ENCODE results near the gene ADPRH. TPM values are rescaled to one million over a fixed set of nuclear protein-coding genes. Genes with fewer than 3 reads are reported as not detected.

The ADPRH gene
- polyA plus RNA-seq, 1 experiment, result 0.36 TPM

DNA sequence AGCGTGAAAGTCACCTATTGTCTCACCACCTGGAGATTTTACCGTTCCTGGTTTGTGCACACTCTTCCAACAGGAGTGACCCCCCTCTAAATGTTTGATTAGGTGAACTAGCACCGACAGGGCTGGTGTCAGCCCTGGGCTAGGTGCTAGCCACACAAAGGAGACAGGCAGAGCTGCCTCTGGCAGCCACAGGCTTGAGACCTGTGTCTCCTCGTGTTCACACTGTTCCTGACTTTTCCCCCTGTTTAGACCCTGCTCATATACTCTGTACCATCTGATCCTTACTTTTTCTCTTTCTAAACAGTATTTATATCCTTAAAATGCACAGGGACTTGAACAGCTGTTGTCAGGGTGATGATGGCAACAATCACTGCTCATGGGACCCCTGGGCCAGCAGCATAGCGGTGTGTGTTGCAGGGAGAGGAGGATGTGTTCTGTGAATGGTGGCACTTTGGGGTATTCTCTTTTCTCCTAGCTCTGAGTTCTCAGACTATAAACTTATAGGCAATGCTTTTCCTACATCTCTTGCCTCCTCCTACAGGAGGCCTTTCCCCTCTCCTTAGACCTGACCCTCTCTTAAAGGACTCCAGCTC is 25.4 kb upstream of the ADPRH start:
- H3K27ac ChIP-seq (ENCODE audit: low read depth, low read length), result no peak overlapping the region
- TF ChIP-seq, protein P1, sequence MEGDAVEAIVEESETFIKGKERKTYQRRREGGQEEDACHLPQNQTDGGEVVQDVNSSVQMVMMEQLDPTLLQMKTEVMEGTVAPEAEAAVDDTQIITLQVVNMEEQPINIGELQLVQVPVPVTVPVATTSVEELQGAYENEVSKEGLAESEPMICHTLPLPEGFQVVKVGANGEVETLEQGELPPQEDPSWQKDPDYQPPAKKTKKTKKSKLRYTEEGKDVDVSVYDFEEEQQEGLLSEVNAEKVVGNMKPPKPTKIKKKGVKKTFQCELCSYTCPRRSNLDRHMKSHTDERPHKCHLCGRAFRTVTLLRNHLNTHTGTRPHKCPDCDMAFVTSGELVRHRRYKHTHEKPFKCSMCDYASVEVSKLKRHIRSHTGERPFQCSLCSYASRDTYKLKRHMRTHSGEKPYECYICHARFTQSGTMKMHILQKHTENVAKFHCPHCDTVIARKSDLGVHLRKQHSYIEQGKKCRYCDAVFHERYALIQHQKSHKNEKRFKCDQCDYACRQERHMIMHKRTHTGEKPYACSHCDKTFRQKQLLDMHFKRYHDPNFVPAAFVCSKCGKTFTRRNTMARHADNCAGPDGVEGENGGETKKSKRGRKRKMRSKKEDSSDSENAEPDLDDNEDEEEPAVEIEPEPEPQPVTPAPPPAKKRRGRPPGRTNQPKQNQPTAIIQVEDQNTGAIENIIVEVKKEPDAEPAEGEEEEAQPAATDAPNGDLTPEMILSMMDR (IDR thresholded peaks at IDR 0.05; ENCODE audit: low read depth, low read length), result no peak
- ChIA-PET CTCF (no interaction called here), POLR2A (no interaction called here)
- H3K4me3 ChIP-seq (ENCODE audit: low read depth, low read length), result no peak overlapping the region
- H3K9me3 ChIP-seq (ENCODE audit: control insufficient read depth, insufficient read depth, low read length), result no peaks in the 10 kb centered on the region
- DNase-seq (ENCODE audit: low read depth, low spot score), result no peak
- H3K27me3 ChIP-seq (ENCODE audit: control insufficient read depth, insufficient read depth, low read length), result peaks cover 11% of the 10 kb centered on the region

DNA sequence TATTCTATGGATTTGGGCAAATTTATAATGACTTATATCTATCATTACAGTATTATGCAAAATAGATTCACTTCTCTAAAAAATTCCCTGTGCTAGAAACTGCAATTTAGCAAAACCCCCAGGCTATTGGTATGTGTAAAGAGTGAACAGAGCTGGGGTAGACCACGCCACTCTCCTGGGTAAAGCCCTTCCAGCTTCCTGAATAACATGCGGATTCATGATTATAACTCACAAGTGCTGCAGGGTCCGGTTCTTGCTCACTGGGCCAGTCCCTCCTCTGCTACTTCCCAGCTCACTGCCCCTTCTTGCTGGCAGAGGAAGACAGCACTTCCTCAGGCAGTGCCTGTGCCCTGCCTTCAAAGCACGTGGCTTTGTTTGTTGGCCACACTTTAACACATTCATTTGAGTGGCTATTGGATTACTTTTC is 24.0 kb upstream of the ADPRH start:
- POLR2A ChIA-PET, result no interaction called here
- no peak overlapping the region for H3K27ac ChIP-seq (ENCODE audit: low read depth, low read length)
- H3K9me3 ChIP-seq (ENCODE audit: control insufficient read depth, insufficient read depth, low read length), result no peaks in the 10 kb centered on the region
- no peak for DNase-seq (ENCODE audit: low read depth, low spot score)
- TF ChIP-seq, protein P1 (IDR thresholded peaks at IDR 0.05; ENCODE audit: low read depth, low read length), result no peak
- H3K27me3 ChIP-seq (ENCODE audit: control insufficient read depth, insufficient read depth, low read length), result peaks cover 11% of the 10 kb centered on the region
- CTCF ChIA-PET, result no interaction called here
- no peak overlapping the region for H3K4me3 ChIP-seq (ENCODE audit: low read depth, low read length)

DNA sequence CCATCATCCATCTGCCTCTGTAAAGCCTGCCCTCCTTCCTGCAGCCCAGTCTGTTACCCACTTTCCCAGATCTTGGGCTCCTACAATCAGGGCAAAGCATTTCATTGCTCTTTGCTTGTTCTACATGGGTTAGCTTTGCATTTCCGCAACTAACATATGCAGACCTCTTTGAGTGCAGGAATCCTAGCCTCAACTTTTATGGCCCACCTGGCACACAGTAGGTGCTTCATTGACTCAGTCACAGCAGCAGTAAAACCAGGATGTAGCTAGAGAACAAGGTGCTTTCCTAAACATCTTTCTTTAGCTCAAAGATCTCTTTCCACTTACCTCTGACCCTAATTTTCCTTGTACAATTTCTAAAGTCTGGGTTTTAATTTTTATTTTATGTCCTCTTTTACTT is 23.4 kb upstream of the ADPRH start:
- TF ChIP-seq, protein P1 (IDR thresholded peaks at IDR 0.05; ENCODE audit: low read depth, low read length), result no peak
- peaks cover 11% of the 10 kb centered on the region for H3K27me3 ChIP-seq (ENCODE audit: control insufficient read depth, insufficient read depth, low read length)
- POLR2A ChIA-PET, result no interaction called here
- H3K4me3 ChIP-seq (ENCODE audit: low read depth, low read length), result no peak overlapping the region
- no peak for DNase-seq (ENCODE audit: low read depth, low spot score)
- CTCF ChIA-PET, result no interaction called here
- no peaks in the 10 kb centered on the region for H3K9me3 ChIP-seq (ENCODE audit: control insufficient read depth, insufficient read depth, low read length)
- H3K27ac ChIP-seq (ENCODE audit: low read depth, low read length), result no peak overlapping the region

DNA sequence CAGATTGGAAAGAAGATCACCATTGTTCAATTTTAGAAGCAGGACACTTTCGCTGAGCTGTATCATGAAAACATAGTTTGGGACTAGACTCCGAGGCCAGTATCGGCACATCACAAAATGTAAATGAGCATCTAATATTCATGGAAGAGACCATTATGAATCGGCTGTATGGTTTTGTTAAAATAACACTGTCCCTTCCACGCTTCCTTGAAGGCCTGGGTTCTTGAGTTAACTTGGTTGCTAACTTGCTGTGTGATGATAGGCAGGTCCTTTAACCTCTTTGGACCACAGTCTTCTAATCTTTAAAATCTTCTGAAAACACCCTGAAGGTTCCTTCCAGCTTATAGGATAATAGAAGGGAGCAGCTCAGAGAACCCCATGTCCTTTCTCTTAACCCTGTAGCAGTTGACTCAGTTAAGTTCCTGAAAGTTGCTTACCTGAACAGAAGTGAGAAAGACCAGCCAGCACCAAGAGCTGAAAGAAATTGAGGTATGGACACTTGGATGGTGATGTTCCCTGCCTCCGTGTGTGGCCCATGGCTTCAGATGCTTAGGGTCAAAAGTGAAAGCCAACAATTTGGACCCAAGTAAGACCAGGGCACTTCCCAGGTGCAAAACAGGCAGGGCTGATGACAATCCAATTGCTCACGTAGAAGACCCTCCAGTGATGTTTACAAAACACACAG is 22.0 kb upstream of the ADPRH start:
- Histone ChIP-seq H3K27ac (ENCODE audit: low read depth, low read length) (no peak overlapping the region), H3K4me3 (ENCODE audit: low read depth, low read length) (no peak overlapping the region), H3K9me3 (ENCODE audit: control insufficient read depth, insufficient read depth, low read length) (no peaks in the 10 kb centered on the region), H3K27me3 (ENCODE audit: control insufficient read depth, insufficient read depth, low read length) (peaks cover 11% of the 10 kb centered on the region)
- ChIA-PET CTCF (no interaction called here), POLR2A (no interaction called here)
- TF ChIP-seq, protein P1 (IDR thresholded peaks at IDR 0.05; ENCODE audit: low read depth, low read length), result no peak
- no peak for DNase-seq (ENCODE audit: low read depth, low spot score)

DNA sequence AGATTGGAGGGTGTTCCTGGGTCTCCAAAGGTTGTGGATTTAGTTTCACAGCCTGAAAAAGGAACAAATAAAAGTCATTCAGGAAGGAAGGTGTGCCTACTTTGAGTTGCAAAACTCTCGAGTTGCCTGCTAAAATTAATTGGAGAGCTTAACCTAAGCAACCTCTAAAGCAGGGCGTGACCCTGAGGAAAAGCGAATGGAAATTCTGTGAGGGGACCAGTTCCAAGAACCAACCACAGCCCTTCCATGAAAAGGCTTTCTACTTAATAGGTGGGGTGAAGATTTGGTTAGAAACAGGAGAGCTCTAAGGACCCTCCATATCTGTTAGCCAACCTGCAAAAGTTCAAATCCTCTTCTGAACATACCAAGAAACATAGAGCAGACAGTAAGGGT is 21.4 kb upstream of the ADPRH start:
- TF ChIP-seq, protein P1 (IDR thresholded peaks at IDR 0.05; ENCODE audit: low read depth, low read length), result no peak
- no peak overlapping the region for H3K27ac ChIP-seq (ENCODE audit: low read depth, low read length)
- no peak for DNase-seq (ENCODE audit: low read depth, low spot score)
- H3K4me3 ChIP-seq (ENCODE audit: low read depth, low read length), result no peak overlapping the region
- CTCF ChIA-PET, result no interaction called here
- peaks cover 11% of the 10 kb centered on the region for H3K27me3 ChIP-seq (ENCODE audit: control insufficient read depth, insufficient read depth, low read length)
- H3K9me3 ChIP-seq (ENCODE audit: control insufficient read depth, insufficient read depth, low read length), result no peaks in the 10 kb centered on the region
- POLR2A ChIA-PET, result no interaction called here
